Astrocyte of the hippocampus (primary cell): Measurements from ENCODE around the gene CEP250.

Experiments used
- DNase-seq: peaks from one replicate; pipeline ENCODE4 v3.0.0; 2011; ENCODE audit warnings: low read depth, low spot score

The CEP250 gene

DNA sequence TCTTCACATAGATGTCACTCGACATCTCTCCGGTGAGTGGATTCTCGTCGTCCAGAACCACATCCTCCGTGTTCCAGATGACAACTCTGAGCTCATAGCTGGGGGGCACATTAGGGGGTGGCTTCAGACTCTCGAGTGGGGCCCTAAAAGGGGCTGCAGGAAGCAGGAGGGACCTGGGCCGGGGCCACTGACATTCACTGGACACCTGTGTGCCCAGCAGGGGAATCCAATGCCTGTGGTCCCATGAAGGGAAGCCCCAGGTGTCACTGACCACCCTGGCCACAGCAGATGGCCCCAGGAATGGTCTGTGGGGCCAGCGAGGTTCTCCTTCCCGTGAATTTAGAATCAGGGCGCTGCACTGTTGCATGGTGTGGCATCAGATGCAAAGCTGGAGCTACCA is 105.1 kb downstream of the CEP250 start:
- DNase-seq, result no peak

DNA sequence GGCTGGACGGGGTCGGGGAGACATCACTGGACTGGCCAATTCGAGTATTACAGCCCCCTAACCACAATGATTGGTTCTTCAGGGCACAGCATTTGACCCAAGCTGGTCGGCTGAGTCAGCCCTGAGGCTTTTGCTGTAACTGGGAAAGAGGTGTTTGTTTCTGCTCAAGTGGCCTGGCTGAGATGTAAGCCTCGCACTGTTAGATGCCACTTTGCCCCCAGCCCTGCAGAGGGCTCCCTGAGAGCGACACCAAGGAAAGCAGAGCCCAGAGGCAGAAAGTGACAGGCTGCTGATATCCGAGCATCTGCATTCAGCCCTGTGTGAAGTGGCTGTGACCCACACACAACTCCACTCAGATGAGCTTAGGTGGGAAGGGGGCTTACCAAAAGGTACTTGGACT is 105.9 kb downstream of the CEP250 start:
- DNase-seq, result peak; percentile 84

DNA sequence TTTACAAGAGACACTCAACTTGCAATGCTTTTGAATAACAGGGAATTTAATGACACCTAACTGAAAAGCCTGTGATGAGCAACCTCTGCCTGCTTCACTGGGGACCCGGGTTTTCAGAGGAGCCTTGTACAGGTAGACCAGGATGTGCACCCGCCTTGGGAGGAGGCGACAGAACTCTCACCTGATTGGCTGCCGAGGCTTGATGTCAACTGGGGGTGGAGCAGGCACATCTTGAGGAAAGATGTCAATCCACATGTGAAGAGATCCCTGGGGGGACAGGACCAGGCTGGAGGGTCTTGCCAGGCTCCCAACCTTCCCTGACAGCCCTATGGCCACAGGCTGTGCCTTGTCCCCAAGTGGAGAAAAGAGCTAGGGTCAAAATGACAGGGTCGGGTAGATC is 106.3 kb downstream of the CEP250 start:
- DNase-seq, result no peak

DNA sequence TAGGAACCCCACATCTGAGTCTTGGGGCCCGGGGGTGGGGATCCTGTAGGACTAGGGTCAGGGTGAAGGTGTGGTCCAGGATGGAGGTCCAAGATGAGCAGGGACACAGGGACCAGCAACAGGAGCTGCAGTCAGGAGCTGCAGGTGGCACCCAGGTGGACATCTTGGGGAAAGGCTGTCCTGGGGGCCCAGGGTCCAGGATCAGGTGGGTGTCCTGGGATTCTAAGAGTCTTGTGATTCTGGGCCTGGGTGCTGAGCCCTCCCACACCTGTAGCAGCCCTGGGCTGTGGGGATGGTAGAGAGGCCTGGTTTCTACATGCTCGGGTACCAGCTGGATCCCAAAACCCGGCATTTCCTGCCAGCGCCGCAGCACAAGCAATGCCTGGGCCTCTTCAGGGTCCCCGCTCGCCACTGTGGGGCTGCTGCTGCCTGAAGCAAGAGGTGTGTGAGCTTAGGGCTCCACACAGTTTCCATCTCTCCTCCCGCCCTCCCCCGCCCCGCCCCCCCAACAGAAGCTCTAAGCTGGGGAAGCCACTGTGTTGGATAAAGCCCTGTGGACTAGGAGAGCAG is 107.2 kb downstream of the CEP250 start:
- DNase-seq, result no peak

GRCh38 chr20:35563834-35564233 is 108.4 kb downstream of the CEP250 start:
- no peak for DNase-seq

GRCh38 chr20:35564905-35565304 is 109.5 kb downstream of the CEP250 start:
- DNase-seq, result no peak

GRCh38 chr20:35568645-35569044 is 113.2 kb downstream of the CEP250 start:
- no peak for DNase-seq
